Esophagus squamous epithelium (tissue), 4 donors: ENCODE results near the gene ANTXR1.

ENCODE experiments used
- CTCF ChIP-seq, 6 experiments: fragments of 450-650 bp in 4 of 6; fragments of 200-600 bp in 2 of 6; sonication (generic) in 2 of 6; IDR thresholded peaks; one replicate each; pipeline ENCODE4 v1.5.1; 2016 to 2019; ENCODE audit warnings: antibody characterized with exemption in 6 of 6, mild to moderate bottlenecking in 4 of 6, moderate library complexity in 4 of 6
- POLR2A ChIP-seq, 4 donors: fragments of 450-650 bp; IDR thresholded peaks; one replicate each; pipeline ENCODE4 v1.6.1; 2017; ENCODE audit warnings: antibody characterized with exemption in 4 of 4, mild to moderate bottlenecking in 4 of 4, moderate library complexity in 3 of 4

- TF ChIP-seq CTCF (IDR thresholded peaks at IDR 0.05) (no peak), POLR2A (IDR thresholded peaks at IDR 0.05) (no peak)
Measured at GRCh38 chr2:69086466-69086865, 73.5 kb downstream of the ANTXR1 start.
